ENCODE results near the gene POLE3. TPM values are rescaled to one million over a fixed set of nuclear protein-coding genes. Genes with fewer than 3 reads are reported as not detected.

The POLE3 gene
- total and polyA plus RNA-seq, 9 of the 15 experiments (the other 6 are each of a cell fraction or from before 2014, with no cell fraction given): 52.6 to 179 (median 110) TPM

DNA sequence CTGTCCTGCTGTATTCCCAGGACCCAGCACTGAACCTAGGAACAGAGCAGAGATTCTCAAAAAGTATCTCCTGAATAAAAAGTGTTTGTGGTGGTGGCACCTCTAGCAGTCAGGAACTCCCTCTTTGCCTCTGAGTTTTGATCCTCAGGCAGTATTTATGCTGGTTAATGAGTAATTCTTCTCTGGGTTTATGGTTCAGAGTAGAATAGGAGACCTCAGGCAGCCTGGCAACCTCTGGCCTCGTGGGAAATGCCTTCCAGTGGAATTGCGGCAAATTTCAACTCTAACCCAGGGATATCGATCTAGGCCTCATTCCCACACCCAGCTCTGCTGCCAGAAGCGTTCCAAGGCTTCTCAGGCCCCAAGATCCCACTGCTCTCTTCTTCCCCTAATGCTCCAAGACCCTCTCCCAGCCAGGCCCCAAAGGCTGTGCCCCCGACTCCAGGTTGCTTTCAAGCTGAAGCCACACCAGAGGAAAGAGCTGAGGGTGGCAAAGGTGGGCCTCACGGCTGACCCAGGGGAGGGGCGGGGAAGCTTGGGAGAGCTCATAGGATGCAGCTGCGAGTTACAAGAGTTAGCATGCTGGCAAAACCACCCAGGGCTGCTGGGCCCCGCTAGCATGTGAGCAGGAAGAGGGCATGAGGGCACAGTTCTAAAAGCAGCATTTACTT lies 22.8 kb downstream of the POLE3 start:
- no peak overlapping the region for H3K4me2 ChIP-seq (ENCODE audit: insufficient read depth, low read length)
- no peak for ATAC-seq
- no peak for FAIRE-seq
- no peak overlapping the region for H2AFZ ChIP-seq (ENCODE audit: low read depth, low read length)
- BruUV-seq (replicated peaks): no TSS peak
- H4K20me1 ChIP-seq (replicated peaks; ENCODE audit: control insufficient read depth, insufficient read depth, low read length): no peaks in the 10 kb centered on the region
- 83% methylated on average over 8 of the region's 9 CpGs for WGBS (ENCODE audit: insufficient coverage, low coverage, missing lambda C conversion rate)
- no peak for DNase-seq (ENCODE audit: extremely low read depth in 1 of 4, low spot score in 3 of 4)
- POLR2A ChIA-PET: interaction anchor here (0.5 to 1.2 kb wide), 4 partner anchors 11 to 23 kb away, joined by 3 to 4 read pairs (median 3); partner anchors contain the start of genes C9orf43 and POLE3
- H3K9me1 ChIP-seq (ENCODE audit: control insufficient read depth, insufficient read depth, low read length): no peaks in the 10 kb centered on the region
- H3K9me3 ChIP-seq (replicated peaks; ENCODE audit: control insufficient read depth, insufficient read depth, low read depth, low read length): no peaks in the 10 kb centered on the region
- H3K27me3 ChIP-seq (ENCODE audit: control insufficient read depth in 2 of 2, insufficient read depth in 2 of 2, low read length in 2 of 2): no peaks in the 10 kb centered on the region
- intact Hi-C loops (cut with micrococcal nuclease) (no loop called here), in situ Hi-C loops (cut with MboI) (no loop called here)
- H3K4me3 ChIP-seq: no peak overlapping the region
- peak overlapping the region in 1 of 2 experiments; percentile 12; a peak in 1 of 4 replicates for H3K9ac ChIP-seq (ENCODE audit: insufficient read depth in 1 of 2, low read depth in 2 of 2, low read length in 2 of 2)
- peaks cover 36% of the 10 kb centered on the region; the same call in 2 of the 3 replicates for H3K36me3 ChIP-seq (ENCODE audit: control insufficient read depth, insufficient read depth, low read length)
- H3K4me1 ChIP-seq (replicated peaks in 1 of 2; ENCODE audit: control insufficient read depth in 2 of 2, insufficient read depth in 2 of 2, low read length in 2 of 2): peaks cover 2 to 5% of the 10 kb centered on the region in 2 experiments; a peak in 3 of 5 replicates
- CTCF ChIA-PET (ENCODE audit: low intra/inter-chr PET ratio): no interaction called here
- H3K27ac ChIP-seq (ENCODE audit: extremely low read depth, low read depth, low read length): no peak overlapping the region
- no peaks in the 10 kb centered on the region for H3K79me2 ChIP-seq (ENCODE audit: control insufficient read depth, insufficient read depth, low read length)
- TF ChIP-seq TSC22D4 (tag; IDR thresholded peaks at IDR 0.05) (no peak), STAT5B (CRISPR knock-in tag; IDR thresholded peaks at IDR 0.05) (no peak), TCF7 (IDR thresholded peaks at IDR 0.05; ENCODE audit: borderline replicate concordance) (no peak), ZNF197 (CRISPR knock-in tag; IDR thresholded peaks at IDR 0.05; ENCODE audit: low read depth) (no peak)
- TF ChIP-seq, protein P1, sequence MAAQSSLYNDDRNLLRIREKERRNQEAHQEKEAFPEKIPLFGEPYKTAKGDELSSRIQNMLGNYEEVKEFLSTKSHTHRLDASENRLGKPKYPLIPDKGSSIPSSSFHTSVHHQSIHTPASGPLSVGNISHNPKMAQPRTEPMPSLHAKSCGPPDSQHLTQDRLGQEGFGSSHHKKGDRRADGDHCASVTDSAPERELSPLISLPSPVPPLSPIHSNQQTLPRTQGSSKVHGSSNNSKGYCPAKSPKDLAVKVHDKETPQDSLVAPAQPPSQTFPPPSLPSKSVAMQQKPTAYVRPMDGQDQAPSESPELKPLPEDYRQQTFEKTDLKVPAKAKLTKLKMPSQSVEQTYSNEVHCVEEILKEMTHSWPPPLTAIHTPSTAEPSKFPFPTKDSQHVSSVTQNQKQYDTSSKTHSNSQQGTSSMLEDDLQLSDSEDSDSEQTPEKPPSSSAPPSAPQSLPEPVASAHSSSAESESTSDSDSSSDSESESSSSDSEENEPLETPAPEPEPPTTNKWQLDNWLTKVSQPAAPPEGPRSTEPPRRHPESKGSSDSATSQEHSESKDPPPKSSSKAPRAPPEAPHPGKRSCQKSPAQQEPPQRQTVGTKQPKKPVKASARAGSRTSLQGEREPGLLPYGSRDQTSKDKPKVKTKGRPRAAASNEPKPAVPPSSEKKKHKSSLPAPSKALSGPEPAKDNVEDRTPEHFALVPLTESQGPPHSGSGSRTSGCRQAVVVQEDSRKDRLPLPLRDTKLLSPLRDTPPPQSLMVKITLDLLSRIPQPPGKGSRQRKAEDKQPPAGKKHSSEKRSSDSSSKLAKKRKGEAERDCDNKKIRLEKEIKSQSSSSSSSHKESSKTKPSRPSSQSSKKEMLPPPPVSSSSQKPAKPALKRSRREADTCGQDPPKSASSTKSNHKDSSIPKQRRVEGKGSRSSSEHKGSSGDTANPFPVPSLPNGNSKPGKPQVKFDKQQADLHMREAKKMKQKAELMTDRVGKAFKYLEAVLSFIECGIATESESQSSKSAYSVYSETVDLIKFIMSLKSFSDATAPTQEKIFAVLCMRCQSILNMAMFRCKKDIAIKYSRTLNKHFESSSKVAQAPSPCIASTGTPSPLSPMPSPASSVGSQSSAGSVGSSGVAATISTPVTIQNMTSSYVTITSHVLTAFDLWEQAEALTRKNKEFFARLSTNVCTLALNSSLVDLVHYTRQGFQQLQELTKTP (IDR thresholded peaks at IDR 0.05; ENCODE audit: low read depth in 1 of 2, partially characterized antibody in 2 of 2): no peak
